NK-92 (cell line): ENCODE results near the gene DPAGT1.
"Not testable (repeated sequence)": the region's sequence is repeated elsewhere in the genome, so short reads cannot be mapped to it uniquely, and the experiment has no call there.

Experiments
- DNase-seq: peaks from one replicate; lab custom pipeline; 2025; ENCODE audit not compliant: unreplicated experiment; lab: John Stamatoyannopoulos, UW

The DPAGT1 gene

DNA sequence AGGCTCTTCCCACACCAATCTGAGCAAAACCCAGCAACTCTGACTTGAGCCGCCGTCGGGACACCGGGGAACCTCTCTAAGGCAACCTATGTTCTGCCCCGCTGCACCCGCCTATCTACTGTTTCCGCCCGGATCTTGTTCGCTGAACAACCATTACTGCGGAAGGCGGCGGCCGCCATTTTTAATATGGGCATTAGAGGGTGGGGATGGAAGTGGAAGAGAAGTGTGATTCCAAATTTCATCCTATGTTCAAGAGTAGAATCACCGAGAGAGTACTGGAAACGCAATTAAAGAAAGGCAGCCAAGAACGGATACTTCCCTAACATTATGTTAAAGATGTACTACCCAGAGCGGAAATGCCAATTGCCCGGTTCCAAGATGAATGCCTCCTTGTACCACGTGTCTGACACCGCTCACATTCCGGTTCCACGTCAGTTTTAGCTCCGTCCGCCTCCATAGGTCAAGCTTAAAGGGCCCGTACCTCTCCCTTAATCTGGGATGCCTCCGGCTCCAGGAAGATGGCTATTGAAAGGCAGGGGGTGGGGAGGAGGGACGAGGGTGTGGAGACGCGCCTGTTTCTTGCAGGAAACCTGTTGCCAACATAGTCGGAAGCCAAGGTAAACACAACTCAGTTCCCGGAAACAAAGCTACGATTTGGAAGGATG is at the start of gene DPAGT1:
Gene DPAGT1, minus strand, starts transcription at position 95 of the 665 bp plus-strand sequence. CDS start 198 bp downstream, outside the sequence.
- no peak for DNase-seq

DNA sequence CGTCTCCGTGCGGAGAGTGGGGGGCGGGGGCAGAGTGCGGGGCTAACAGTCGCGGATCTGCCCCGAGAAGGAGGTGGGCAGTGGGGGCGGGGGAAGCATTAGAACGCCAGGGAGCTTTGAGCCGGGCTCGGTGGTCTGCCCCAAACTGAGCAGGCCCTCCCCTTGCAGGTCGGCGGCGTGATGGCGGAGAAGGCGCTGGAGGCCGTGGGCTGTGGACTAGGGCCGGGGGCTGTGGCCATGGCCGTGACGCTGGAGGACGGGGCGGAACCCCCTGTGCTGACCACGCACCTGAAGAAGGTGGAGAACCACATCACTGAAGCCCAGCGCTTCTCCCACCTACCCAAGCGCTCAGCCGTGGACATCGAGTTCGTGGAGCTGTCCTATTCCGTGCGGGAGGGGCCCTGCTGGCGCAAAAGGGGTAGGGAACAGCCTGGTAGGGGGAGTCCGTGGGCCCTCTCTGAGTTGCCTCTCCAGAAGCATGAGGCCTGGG is 48.2 kb upstream of the DPAGT1 start:
- no peak for DNase-seq

- no peak for DNase-seq
Measured at GRCh38 chr11:119149018-119149785, 47.5 kb upstream of the DPAGT1 start, which contains the start of gene ABCG4. Gene ABCG4, plus strand, starts transcription at chr11:119149052. Its CDS starts 914 bp downstream, at chr11:119149966.

DNA sequence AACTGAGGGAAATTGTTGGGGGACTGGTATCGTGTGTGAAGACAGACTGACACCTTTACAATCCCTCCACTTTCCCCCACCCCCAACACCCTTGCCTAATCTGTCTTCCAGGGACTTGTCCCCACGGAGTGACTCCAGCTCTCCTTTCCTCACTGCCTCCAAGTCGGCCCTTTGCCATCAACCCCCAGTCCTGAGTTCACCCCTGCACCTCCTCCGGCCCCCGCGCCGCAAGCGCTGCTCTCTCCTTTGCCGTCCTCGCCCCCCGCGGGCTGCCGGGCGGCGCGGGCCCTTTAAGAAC is 47.0 kb upstream of the DPAGT1 start:
- DNase-seq = no peak

DNA sequence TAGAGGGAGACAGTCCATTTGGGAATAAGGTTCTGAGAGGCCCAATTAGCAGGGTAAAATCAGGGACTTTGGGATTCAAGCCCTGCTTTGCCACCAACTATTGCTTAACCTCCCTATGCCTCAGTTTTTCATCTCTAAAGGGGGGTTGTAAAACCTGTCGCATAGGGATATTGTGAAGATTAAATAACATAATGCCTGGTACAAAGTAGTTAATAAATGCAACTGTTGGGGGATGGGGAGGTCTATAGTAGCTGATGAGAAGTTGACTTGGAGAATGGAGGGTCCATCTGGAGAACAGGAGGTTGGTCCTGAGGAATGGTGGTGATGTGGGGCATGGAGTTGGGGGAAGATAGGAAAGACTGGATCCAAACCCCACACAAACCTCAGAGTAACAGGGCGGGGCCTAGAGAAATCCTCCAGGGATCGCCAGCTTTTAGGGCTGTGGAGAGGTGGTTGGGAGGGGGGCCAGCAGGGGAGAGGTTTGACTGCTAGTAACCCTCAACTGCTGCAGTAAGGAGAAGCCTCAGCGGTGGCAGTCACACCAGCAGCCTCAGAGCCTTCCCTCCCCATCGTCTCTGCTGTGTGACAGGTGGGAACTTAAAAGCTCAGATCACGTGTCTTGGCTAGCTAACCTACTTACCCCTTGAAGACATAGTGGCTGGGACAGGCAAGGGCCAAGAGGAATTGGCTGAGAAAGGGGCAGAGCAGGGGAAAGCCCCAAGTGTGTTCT is 46.1 kb upstream of the DPAGT1 start:
- no peak for DNase-seq

DNA sequence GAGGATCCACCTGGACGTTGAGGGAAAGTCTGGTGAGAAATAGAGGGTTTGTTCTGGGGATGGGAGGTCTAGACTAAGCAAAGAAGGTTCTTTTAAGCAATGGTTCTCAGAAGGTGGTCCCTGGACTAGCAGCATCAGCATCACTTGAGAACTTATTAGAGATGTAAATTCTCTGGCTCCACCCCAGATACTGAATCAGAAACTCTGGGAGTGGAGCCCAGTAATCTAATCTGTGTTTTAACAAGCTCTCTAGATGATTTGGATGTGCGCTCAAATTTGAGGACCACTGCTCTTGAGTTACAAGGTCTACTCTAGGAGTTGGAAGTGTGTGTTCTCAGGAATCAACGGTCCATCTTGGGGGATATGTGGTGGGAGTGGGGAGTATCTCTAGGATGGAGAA is 43.9 kb upstream of the DPAGT1 start:
- DNase-seq = no peak

GRCh38 chr11:119144825-119145486 is 43.3 kb upstream of the DPAGT1 start:
- no peak for DNase-seq

- not testable (repeated sequence) for DNase-seq
Measured at GRCh38 chr11:119139276-119139675, 37.6 kb upstream of the DPAGT1 start.

GRCh38 chr11:119134389-119134978 is 32.8 kb upstream of the DPAGT1 start:
- DNase-seq = no peak

DNA sequence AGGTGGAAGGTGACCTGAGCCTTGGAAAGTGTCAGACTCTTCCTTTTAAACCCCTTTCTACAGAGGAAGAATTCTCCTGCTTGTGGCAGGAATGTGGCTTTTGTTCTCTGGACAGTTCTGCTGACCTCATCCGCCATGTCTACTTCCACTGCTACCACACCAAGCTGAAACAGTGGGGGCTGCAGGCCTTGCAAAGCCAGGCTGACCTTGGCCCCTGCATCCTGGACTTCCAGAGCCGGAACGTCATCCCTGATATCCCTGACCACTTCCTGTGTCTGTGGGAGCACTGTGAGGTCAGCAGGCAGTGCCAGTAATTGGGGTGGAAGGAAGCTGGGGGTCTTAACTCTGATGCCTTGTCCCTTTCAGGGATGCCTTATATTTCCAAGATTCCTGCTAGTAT is 29.0 kb upstream of the DPAGT1 start:
- DNase-seq = no peak

DNA sequence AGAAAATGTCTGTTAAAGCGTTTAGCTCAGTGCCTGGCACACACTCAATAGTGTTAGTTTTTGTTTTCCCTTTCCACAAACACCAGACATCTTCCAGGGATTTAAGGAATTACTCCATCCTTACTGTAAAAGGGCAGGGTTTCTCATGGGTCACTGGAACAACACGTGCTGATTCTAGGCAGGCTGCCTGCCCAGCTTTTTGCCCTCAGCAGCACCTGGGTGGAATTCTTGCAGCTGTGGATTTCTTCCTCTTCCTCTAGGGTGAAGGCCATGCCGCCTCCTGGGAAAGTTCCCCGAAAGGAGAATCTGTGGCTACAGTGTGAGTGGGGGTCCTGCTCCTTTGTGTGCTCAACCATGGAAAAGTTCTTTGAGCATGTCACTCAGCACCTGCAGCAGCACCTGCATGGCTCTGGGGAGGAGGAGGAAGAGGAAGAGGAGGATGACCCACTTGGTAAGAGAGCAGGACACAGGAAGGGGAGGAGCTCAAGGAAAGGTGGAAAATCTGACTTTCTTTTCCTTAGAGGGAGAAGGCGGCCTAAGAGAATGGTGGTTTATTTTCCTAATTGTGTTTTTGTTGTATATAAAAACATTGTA is 25.1 kb upstream of the DPAGT1 start:
- no peak for DNase-seq

- no peak for DNase-seq
Measured at GRCh38 chr11:119125821-119126220, 24.2 kb upstream of the DPAGT1 start.

DNA sequence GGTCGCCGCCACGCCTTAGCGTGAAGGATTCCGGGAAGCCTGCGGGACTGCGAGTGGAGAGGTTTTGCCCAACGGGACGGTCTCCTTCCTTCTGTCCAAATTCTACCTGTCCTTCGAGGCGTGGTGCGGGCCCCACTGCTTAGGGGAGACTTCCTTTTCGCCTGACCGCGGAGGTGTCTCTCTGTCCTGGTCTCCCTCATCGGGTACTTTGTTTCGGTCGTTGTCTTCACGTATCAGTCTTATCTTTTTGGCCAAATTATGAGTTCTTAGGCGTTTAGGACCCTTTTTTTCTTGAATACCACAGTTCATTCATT is 20.1 kb upstream of the DPAGT1 start:
- no peak for DNase-seq

DNA sequence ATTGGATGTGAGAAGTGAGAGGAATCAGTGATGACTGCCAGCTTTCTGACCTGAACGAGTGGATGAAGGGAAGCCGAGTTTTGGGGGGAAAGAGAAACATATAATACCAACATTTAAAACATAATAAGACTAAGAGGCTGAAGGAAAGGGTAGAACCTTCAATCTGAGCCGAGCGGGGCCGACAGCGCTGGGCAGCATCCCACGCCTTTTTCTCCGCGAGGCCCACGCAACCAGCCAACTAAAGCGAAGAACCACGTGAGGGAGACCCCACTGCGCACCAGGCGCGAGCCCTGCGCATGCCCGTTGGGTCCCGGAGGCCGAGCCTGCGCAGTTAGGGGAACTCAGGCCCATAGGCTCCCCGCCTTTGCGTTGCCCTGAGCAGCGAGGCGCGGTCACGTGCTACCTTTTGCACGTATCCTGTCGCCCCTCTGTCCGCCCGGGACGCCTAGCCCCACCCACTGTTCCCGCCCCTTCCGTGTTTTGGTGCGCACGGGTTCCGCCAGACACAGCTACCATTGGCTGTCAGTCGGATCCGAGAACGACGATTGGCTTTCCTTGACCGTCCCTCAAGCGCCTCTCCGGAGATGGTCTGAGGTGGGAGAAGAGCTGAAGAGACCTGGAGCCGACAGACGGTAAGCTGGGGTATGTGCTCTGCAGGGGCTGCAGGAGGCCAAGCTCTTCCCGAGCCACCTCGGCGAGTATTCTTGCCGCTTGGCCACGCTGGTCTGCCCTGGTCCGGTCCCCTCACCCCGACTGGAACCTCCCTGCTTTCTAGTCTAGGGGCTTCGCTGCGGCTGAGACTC is 19.6 kb upstream of the DPAGT1 start, which contains the start of gene HINFP:
Gene HINFP, plus strand, starts transcription at position 573 of the 803 bp plus-strand sequence. CDS start 5,365 bp downstream, outside the sequence.
- DNase-seq = peak; percentile 98

DNA sequence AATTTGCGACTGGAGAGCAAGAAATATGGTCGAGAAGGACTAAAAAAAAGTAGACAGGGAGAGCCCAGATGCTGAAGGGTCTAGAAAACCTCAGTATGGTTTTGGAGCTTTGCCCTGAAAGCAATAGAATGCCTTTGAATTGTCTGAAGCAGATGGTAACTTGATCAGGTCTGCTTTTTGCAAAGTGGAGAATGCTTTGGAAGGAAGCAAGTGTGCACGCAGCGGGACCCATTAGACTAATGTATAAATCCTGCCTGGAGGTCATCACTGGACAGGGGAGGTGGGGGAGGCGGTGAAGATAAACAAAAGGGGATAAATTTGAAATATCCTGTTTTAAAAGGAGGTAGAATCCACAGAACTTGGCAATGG is 19.0 kb upstream of the DPAGT1 start:
- DNase-seq = no peak

- no peak for DNase-seq
Measured at GRCh38 chr11:119118946-119119345, 17.3 kb upstream of the DPAGT1 start.

- no peak for DNase-seq
Measured at GRCh38 chr11:119118227-119118626, 16.6 kb upstream of the DPAGT1 start.

DNA sequence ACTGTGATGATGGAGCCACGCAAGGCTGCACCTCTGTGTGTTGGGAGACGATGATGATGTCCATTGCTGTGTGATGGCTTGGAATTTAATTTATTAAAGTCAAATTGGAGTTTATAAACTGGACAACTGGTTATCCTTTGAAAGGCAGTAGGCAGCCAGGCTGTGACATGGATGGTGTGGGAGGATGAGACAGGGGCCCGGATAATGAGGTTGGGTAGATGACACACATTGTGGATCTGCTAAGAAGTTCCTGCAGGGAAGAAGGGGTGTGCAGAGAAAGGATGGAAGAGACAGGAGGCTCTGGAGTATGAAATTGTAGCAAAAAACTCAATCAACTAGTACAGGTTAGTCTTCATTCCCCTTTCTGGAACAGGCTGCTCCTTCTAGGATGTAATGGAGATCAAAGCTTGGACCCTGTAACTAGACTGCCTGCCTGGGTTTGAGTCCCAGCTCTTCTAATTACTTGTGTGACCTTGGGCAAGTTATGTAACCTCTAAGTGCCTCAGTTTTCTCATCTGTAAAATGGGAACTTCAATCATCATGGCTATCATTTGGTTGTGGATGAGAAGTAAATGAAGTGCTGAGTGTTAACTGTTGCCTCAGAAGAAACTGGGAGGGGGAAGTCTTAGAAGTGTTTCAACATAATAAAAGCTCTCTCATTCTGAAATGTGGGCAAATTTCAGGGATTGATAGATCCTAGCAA is 15.5 kb upstream of the DPAGT1 start:
- DNase-seq = no peak

GRCh38 chr11:119116601-119117000 is 14.9 kb upstream of the DPAGT1 start:
- DNase-seq = no peak
